ENCODE results near the gene JARID2. TPM values are rescaled to one million over a fixed set of nuclear protein-coding genes. Genes with fewer than 3 reads are reported as not detected.

The JARID2 gene
- total and polyA plus RNA-seq, 4 donors, result 1.4 to 12.3 (median 3.4) TPM

DNA sequence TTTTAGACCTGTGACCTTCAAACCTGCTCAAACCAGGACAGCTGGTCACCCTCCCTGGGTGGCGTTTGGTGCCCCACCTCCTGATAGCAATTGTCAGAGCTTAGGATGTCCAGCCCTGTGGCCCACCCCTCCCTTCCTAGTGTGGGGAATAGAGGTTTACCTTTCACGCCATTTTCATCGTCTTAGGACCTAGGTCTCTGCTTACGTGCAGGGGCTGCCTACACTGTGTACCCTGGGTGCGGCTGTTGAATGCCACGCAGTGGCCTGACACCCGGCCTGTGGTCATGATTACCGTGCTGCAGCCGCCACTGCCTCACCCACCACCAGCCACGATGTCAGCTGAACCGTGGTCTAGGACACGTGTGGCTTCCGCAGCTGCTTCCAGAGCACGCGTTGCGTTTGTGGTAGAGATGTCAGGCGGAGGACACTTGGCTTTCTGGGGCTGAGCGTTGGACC lies 259.6 kb downstream of the JARID2 start:
- Histone ChIP-seq H3K4me3 (ENCODE audit: low read depth in 1 of 3, low read length in 3 of 3) (no peak overlapping the region), H3K9ac (ENCODE audit: low read depth in 1 of 2, low read length in 2 of 2) (no peak overlapping the region), H3K27me3 (ENCODE audit: control insufficient read depth in 4 of 4, insufficient read depth in 4 of 4, low read length in 3 of 4) (no peaks in the 10 kb centered on the region), H3K27ac (ENCODE audit: low read depth in 1 of 2, low read length in 2 of 2) (peak overlapping the region; percentile 25 to 59), H3K4me1 (ENCODE audit: control insufficient read depth in 4 of 4, insufficient read depth in 4 of 4, low read length in 3 of 4) (peaks cover 3 to 25% (median 16%) of the 10 kb centered on the region in 4 donors), H3K36me3 (ENCODE audit: control insufficient read depth in 4 of 4, insufficient read depth in 3 of 4, low read depth in 1 of 4, low read length in 3 of 4) (peaks cover 3 to 17% (median 7%) of the 10 kb centered on the region in 4 donors), H3K9me3 (ENCODE audit: control insufficient read depth in 4 of 4, low read length in 3 of 4) (no peaks in the 10 kb centered on the region)
- no peak for TF ChIP-seq RXRA (IDR thresholded peaks at IDR 0.05)
- TF ChIP-seq NR2F2 (IDR thresholded peaks at IDR 0.05), result no peak
- TF ChIP-seq TAF1 (conservative IDR thresholded peaks at IDR 0.05), result no peak
- no peak for TF ChIP-seq MAX (IDR thresholded peaks at IDR 0.05)
- WGBS, result 87% methylated on average over 18 of the region's 18 CpGs
- DNase-seq (ENCODE audit: low spot score), result no peak

DNA sequence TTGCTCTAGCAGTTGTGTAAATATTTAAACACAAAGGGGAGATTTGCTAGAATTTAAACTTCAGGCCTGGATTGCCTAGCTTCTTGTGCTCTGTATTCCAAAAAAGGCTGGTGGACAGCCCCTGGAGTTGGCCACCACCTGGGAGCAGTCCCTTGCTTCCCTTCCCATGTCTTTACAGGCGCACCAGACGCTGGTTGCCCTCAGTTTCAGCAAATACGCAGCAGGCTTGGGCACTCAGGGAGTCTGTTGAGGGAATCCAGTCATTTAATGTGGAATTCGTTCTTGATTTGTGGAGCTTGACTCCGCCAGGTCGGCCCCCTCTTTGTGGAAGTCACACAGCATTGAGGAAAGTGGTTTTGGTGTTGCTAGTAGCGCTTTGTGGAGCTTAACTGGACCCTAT lies 260.2 kb downstream of the JARID2 start:
- TF ChIP-seq SP1 (IDR thresholded peaks at IDR 0.05) (no peak), CTCF (IDR thresholded peaks at IDR 0.05; ENCODE audit: low read depth, low read length, missing input control) (no peak), TAF1 (conservative IDR thresholded peaks at IDR 0.05) (no peak), HNF4G (IDR thresholded peaks at IDR 0.05) (no peak), RAD21 (IDR thresholded peaks at IDR 0.05) (no peak), YY1 (IDR thresholded peaks at IDR 0.05) (no peak)
- TF ChIP-seq, protein P1, sequence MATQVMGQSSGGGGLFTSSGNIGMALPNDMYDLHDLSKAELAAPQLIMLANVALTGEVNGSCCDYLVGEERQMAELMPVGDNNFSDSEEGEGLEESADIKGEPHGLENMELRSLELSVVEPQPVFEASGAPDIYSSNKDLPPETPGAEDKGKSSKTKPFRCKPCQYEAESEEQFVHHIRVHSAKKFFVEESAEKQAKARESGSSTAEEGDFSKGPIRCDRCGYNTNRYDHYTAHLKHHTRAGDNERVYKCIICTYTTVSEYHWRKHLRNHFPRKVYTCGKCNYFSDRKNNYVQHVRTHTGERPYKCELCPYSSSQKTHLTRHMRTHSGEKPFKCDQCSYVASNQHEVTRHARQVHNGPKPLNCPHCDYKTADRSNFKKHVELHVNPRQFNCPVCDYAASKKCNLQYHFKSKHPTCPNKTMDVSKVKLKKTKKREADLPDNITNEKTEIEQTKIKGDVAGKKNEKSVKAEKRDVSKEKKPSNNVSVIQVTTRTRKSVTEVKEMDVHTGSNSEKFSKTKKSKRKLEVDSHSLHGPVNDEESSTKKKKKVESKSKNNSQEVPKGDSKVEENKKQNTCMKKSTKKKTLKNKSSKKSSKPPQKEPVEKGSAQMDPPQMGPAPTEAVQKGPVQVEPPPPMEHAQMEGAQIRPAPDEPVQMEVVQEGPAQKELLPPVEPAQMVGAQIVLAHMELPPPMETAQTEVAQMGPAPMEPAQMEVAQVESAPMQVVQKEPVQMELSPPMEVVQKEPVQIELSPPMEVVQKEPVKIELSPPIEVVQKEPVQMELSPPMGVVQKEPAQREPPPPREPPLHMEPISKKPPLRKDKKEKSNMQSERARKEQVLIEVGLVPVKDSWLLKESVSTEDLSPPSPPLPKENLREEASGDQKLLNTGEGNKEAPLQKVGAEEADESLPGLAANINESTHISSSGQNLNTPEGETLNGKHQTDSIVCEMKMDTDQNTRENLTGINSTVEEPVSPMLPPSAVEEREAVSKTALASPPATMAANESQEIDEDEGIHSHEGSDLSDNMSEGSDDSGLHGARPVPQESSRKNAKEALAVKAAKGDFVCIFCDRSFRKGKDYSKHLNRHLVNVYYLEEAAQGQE (IDR thresholded peaks at IDR 0.05), result no peak
- H3K9me3 ChIP-seq (ENCODE audit: control insufficient read depth in 4 of 4, low read length in 3 of 4), result no peaks in the 10 kb centered on the region
- no peak overlapping the region for H3K4me3 ChIP-seq (ENCODE audit: low read depth in 1 of 3, low read length in 3 of 3)
- 97% methylated on average over 7 of the region's 7 CpGs for WGBS
- no peaks in the 10 kb centered on the region for H3K27me3 ChIP-seq (ENCODE audit: control insufficient read depth in 4 of 4, insufficient read depth in 4 of 4, low read length in 3 of 4)
- H3K9ac ChIP-seq (ENCODE audit: low read depth in 1 of 2, low read length in 2 of 2), result no peak overlapping the region
- peaks cover 3 to 25% (median 17%) of the 10 kb centered on the region in 4 donors for H3K4me1 ChIP-seq (ENCODE audit: control insufficient read depth in 4 of 4, insufficient read depth in 4 of 4, low read length in 3 of 4)
- no peak for DNase-seq (ENCODE audit: low spot score)
- H3K36me3 ChIP-seq (ENCODE audit: control insufficient read depth in 4 of 4, insufficient read depth in 3 of 4, low read depth in 1 of 4, low read length in 3 of 4), result peaks cover 0 to 14% (median 3%) of the 10 kb centered on the region in 4 donors
- no peak overlapping the region for H3K27ac ChIP-seq (ENCODE audit: low read depth in 1 of 2, low read length in 2 of 2)

DNA sequence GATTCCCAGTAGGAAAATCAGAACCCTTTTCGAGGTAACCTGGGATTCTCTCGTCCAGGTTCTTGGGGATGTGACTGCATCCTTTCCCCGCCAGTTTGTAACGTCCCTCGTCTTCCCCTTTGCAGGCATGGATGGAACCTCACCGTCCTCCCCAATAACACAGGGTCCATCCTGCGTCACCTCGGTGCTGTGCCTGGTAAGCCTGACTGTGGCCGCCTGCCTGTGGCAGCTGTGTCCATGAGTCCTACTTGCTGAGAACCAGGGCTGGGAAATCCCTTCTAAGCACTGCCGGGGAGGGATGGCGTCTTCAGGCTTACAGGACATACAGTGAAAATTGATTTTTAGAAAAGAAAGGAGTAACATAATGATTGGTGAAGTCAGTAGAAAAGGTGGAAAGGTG lies 261.4 kb downstream of the JARID2 start:
- no peak for DNase-seq (ENCODE audit: low spot score)
- 98% methylated on average over 11 of the region's 11 CpGs for WGBS
- Histone ChIP-seq H3K9me3 (ENCODE audit: control insufficient read depth in 4 of 4, low read length in 3 of 4) (no peaks in the 10 kb centered on the region), H3K9ac (ENCODE audit: low read depth in 1 of 2, low read length in 2 of 2) (no peak overlapping the region), H3K27ac (ENCODE audit: low read depth in 1 of 2, low read length in 2 of 2) (no peak overlapping the region), H3K27me3 (ENCODE audit: control insufficient read depth in 4 of 4, insufficient read depth in 4 of 4, low read length in 3 of 4) (no peaks in the 10 kb centered on the region), H3K36me3 (ENCODE audit: control insufficient read depth in 4 of 4, insufficient read depth in 3 of 4, low read depth in 1 of 4, low read length in 3 of 4) (peaks cover 0 to 5% (median 2%) of the 10 kb centered on the region in 4 donors), H3K4me1 (ENCODE audit: control insufficient read depth in 4 of 4, insufficient read depth in 4 of 4, low read length in 3 of 4) (peaks cover 3 to 35% (median 26%) of the 10 kb centered on the region in 4 donors), H3K4me3 (ENCODE audit: low read depth in 1 of 3, low read length in 3 of 3) (no peak overlapping the region)
- TF ChIP-seq RXRA (IDR thresholded peaks at IDR 0.05) (no peak), ATF3 (IDR thresholded peaks at IDR 0.05) (no peak), SP1 (IDR thresholded peaks at IDR 0.05) (no peak), NR2F2 (IDR thresholded peaks at IDR 0.05) (no peak), MAX (IDR thresholded peaks at IDR 0.05) (no peak), YY1 (IDR thresholded peaks at IDR 0.05) (no peak)
- TF ChIP-seq, protein P1 (IDR thresholded peaks at IDR 0.05), result no peak

Data from liver (tissue), 9 donors.